HepG2 (cell line): ENCODE measurements around the gene PAIP1. TPM values are rescaled to one million over a fixed set of nuclear protein-coding genes. Genes with fewer than 3 reads are reported as not detected.
A peak's percentile ranks its signal among the peaks of the same experiment; 100 is the strongest.

Source experiments
- BORCS8-MEF2B ChIP-seq: sonication (generic); formaldehyde crosslinking; IDR thresholded peaks from 2 replicates; pipeline ENCODE4 v1.8.0; 2022; ENCODE audit warnings: mild to moderate bottlenecking, missing genetic modification reagents
- CHCHD3 ChIP-seq: sonication (generic); formaldehyde crosslinking; IDR thresholded peaks from 2 replicates; pipeline ENCODE4 v1.8.0; 2022; ENCODE audit warnings: mild to moderate bottlenecking, missing genetic modification reagents, moderate library complexity
- CHD4 ChIP-seq: fragments of 200-600 bp; sonication (generic); IDR thresholded peaks from 2 replicates; pipeline ENCODE4 v1.7.0; 2017; ENCODE audit warnings: mild to moderate bottlenecking, low read length, borderline replicate concordance
- GABPA ChIP-seq, 2 experiments: IDR thresholded peaks; 2 replicates each; pipeline ENCODE4 v1.6.1; 2011 to 2016; ENCODE audit warnings: low read depth in 2 of 2, low read length in 1 of 2, missing biosample characterization in 1 of 2, missing genetic modification characterization in 1 of 2
- GFI1 ChIP-seq: sonication (generic); formaldehyde crosslinking; IDR thresholded peaks from 2 replicates; pipeline ENCODE4 v1.5.0; 2020; ENCODE audit warnings: missing genetic modification reagents, mild to moderate bottlenecking, borderline replicate concordance
- GPN1 ChIP-seq: sonication (generic); formaldehyde crosslinking; IDR thresholded peaks from 2 replicates; pipeline ENCODE4 v1.5.1; 2020; ENCODE audit warnings: missing genetic modification reagents, borderline replicate concordance
- IKZF1 ChIP-seq: fragments of 450-650 bp; IDR thresholded peaks from 2 replicates; pipeline ENCODE4 v1.7.1; 2016
- LBX2 ChIP-seq: sonication (generic); formaldehyde crosslinking; IDR thresholded peaks from 2 replicates; pipeline ENCODE4 v1.5.0; 2020; ENCODE audit warnings: missing genetic modification reagents, mild to moderate bottlenecking, borderline replicate concordance
- MEF2D ChIP-seq: sonication (generic); formaldehyde crosslinking; IDR thresholded peaks from 2 replicates; pipeline ENCODE4 v1.5.1; 2020; ENCODE audit warnings: mild to moderate bottlenecking, missing genetic modification reagents
- MEIS1 ChIP-seq: sonication (generic); formaldehyde crosslinking; IDR thresholded peaks from 2 replicates; pipeline ENCODE4 v1.9.0; 2021; ENCODE audit warnings: mild to moderate bottlenecking, missing genetic modification reagents, moderate library complexity, borderline replicate concordance
- RNF219 ChIP-seq: sonication (generic); formaldehyde crosslinking; IDR thresholded peaks from 2 replicates; pipeline ENCODE4 v1.5.0; 2020; ENCODE audit warnings: mild to moderate bottlenecking, missing genetic modification reagents
- SOX13 ChIP-seq, 3 experiments: fragments of 450-650 bp in 1 of 3; sonication (generic) in 1 of 3; formaldehyde crosslinking in 1 of 3; IDR thresholded peaks in 2 of 3; conservative IDR thresholded peaks in 1 of 3; 2 replicates each; pipeline versions ENCODE4 v1.5.0 to v1.6.1; 2016 to 2020; ENCODE audit warnings: antibody characterized with exemption in 1 of 3, mild to moderate bottlenecking in 1 of 3, missing compliant biosample characterization in 1 of 3, missing genetic modification reagents in 1 of 3, moderate library complexity in 1 of 3
- TCF7L2 ChIP-seq: IDR thresholded peaks from 2 replicates; pipeline ENCODE4 v1.6.1; 2011; ENCODE audit warnings: mild to moderate bottlenecking, low read depth, low read length, moderate library complexity
- ZMYM2 ChIP-seq: sonication (generic); formaldehyde crosslinking; IDR thresholded peaks from 2 replicates; pipeline ENCODE4 v1.8.0; 2022; ENCODE audit warnings: mild to moderate bottlenecking, missing genetic modification reagents
- ZNF30 ChIP-seq: sonication (generic); formaldehyde crosslinking; IDR thresholded peaks from 2 replicates; pipeline ENCODE4 v1.5.0; 2020; ENCODE audit warnings: mild to moderate bottlenecking, missing genetic modification reagents
- ZNF558 ChIP-seq: sonication (generic); formaldehyde crosslinking; IDR thresholded peaks from 2 replicates; pipeline ENCODE4 v1.9.0; 2022; ENCODE audit warnings: mild to moderate bottlenecking, missing genetic modification reagents, borderline replicate concordance
- ZNF724P ChIP-seq: sonication (generic); formaldehyde crosslinking; IDR thresholded peaks from 2 replicates; pipeline ENCODE4 v1.8.0; 2022; ENCODE audit warnings: missing genetic modification reagents, borderline replicate concordance
- ZNF75D ChIP-seq: sonication (generic); formaldehyde crosslinking; IDR thresholded peaks from 2 replicates; pipeline ENCODE4 v1.8.1; 2023; ENCODE audit warnings: missing genetic modification reagents, mild to moderate bottlenecking, borderline replicate concordance
- polyA plus RNA-seq, 8 experiments: library from polyadenylated mRNA; depleted of rRNA in 3 of 8; stranded (reverse) in 7 of 8; unstranded in 1 of 8; fragments of >200 nt; fragmentation: Illumina TruSeq in 4 of 8; extraction: Trizol in 4 of 8; gene quantifications; 2 replicates each; pipeline versions ENCODE4 v1.2.1 to v1.2.3, GENCODE V29; 2011 to 2016; ENCODE audit warnings: low read depth in 4 of 8, missing spikeins in 1 of 8, mixed read lengths in 1 of 8; ENCODE audit not compliant: insufficient read depth in 1 of 8
- total RNA-seq, 5 experiments: library from RNA; depleted of rRNA; stranded (reverse); fragments of >200 nt; fragmentation: Illumina TruSeq; extraction: Trizol; gene quantifications; 2 replicates each; pipeline ENCODE4 v1.2.3, GENCODE V29; 2016; ENCODE audit warnings: low read depth in 1 of 5
- TF ChIP-seq, protein P1 (sequence below): sonication (generic); formaldehyde crosslinking; IDR thresholded peaks from 2 replicates; pipeline ENCODE4 v1.5.1; 2020; ENCODE audit warnings: missing genetic modification reagents, mild to moderate bottlenecking, borderline replicate concordance
- TF ChIP-seq, protein P2 (sequence below): sonication (generic); formaldehyde crosslinking; IDR thresholded peaks from 2 replicates; pipeline ENCODE4 v1.4.0; 2020; ENCODE audit warnings: missing genetic modification reagents, borderline replicate concordance

Gene PAIP1
- total and polyA plus RNA-seq, 2 of the 13 experiments (the other 11 are each of a cell fraction or from before 2014, with no cell fraction given) = 96.6 to 116 TPM

DNA sequence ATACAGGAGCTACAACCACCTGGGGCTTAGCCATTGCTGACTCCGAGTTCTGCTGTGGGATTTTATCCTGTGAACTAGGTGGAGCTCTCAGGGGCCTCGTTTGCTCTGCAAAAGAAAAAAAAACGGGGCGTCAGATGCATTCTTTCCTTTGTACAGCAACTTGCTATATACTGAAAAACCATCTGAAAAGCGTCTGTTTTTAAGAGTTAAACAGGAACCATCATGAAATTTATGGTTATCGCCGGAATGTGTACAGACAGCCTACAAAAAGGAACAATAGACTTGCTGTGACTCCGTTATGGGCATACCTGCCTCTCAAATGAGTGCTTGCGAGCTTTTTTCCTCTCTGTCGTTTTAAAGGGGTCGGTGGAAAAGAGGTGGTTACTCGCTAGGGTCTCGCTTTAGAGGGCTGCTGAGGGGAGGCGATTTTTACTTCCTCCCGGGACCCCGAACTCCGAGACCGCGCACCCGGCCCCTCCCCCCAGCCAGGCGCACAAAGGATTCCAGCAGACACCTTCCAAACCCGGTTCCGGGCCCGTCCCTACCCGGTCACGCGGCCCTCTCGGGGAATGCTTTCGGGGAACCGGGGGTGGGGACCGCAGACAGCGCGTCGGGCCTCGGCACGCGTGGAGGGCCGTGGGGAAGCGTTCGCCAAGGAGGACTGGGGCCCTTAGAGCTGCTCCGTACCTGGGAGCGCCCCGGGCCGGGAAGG lies 826 bp downstream of the PAIP1 start (continued):
- 0 out of 2 replicates have a peak, but pooled peaks have one; percentile 38 for TF ChIP-seq BORCS8-MEF2B (CRISPR knock-in tag)
- no peak for TF ChIP-seq GPN1 (CRISPR knock-in tag)
- no peak for TF ChIP-seq TCF7L2
- TF ChIP-seq IKZF1 = no peak
- TF ChIP-seq GABPA (IDR thresholded peaks at IDR 0.05; ENCODE audit: low read depth, low read length) = no peak
- no peak for TF ChIP-seq GABPA (CRISPR knock-in tag; IDR thresholded peaks at IDR 0.05; ENCODE audit: low read depth)
- no peak for TF ChIP-seq SOX13 (IDR thresholded peaks at IDR 0.05)
- no peak for TF ChIP-seq SOX13 (CRISPR knock-in tag; conservative IDR thresholded peaks at IDR 0.05 in 1 of 2, IDR thresholded peaks at IDR 0.05 in 1 of 2)
- TF ChIP-seq ZMYM2 (CRISPR knock-in tag) = no peak
- no peak for TF ChIP-seq ZNF724P
- no peak for TF ChIP-seq CHCHD3 (CRISPR knock-in tag)
- no peak for TF ChIP-seq MEF2D
- TF ChIP-seq MEIS1 (CRISPR knock-in tag) = no peak
- TF ChIP-seq LBX2 (CRISPR knock-in tag) = no peak
- no peak for TF ChIP-seq ZNF75D (CRISPR knock-in tag)
- TF ChIP-seq CHD4 = no peak
- TF ChIP-seq, protein P1, sequence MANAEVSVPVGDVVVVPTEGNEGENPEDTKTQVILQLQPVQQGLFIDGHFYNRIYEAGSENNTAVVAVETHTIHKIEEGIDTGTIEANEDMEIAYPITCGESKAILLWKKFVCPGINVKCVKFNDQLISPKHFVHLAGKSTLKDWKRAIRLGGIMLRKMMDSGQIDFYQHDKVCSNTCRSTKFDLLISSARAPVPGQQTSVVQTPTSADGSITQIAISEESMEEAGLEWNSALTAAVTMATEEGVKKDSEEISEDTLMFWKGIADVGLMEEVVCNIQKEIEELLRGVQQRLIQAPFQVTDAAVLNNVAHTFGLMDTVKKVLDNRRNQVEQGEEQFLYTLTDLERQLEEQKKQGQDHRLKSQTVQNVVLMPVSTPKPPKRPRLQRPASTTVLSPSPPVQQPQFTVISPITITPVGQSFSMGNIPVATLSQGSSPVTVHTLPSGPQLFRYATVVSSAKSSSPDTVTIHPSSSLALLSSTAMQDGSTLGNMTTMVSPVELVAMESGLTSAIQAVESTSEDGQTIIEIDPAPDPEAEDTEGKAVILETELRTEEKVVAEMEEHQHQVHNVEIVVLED (CRISPR knock-in tag) = no peak
- TF ChIP-seq ZNF30 (CRISPR knock-in tag) = peak; percentile 33; the same call in 1 of the 2 replicates
- TF ChIP-seq GFI1 (CRISPR knock-in tag) = no peak
- no peak for TF ChIP-seq ZNF558 (CRISPR knock-in tag)
- TF ChIP-seq, protein P2, sequence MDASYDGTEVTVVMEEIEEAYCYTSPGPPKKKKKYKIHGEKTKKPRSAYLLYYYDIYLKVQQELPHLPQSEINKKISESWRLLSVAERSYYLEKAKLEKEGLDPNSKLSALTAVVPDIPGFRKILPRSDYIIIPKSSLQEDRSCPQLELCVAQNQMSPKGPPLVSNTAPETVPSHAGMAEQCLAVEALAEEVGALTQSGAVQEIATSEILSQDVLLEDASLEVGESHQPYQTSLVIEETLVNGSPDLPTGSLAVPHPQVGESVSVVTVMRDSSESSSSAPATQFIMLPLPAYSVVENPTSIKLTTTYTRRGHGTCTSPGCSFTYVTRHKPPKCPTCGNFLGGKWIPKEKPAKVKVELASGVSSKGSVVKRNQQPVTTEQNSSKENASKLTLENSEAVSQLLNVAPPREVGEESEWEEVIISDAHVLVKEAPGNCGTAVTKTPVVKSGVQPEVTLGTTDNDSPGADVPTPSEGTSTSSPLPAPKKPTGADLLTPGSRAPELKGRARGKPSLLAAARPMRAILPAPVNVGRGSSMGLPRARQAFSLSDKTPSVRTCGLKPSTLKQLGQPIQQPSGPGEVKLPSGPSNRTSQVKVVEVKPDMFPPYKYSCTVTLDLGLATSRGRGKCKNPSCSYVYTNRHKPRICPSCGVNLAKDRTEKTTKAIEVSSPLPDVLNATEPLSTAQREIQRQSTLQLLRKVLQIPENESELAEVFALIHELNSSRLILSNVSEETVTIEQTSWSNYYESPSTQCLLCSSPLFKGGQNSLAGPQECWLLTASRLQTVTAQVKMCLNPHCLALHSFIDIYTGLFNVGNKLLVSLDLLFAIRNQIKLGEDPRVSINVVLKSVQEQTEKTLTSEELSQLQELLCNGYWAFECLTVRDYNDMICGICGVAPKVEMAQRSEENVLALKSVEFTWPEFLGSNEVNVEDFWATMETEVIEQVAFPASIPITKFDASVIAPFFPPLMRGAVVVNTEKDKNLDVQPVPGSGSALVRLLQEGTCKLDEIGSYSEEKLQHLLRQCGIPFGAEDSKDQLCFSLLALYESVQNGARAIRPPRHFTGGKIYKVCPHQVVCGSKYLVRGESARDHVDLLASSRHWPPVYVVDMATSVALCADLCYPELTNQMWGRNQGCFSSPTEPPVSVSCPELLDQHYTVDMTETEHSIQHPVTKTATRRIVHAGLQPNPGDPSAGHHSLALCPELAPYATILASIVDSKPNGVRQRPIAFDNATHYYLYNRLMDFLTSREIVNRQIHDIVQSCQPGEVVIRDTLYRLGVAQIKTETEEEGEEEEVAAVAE (CRISPR knock-in tag) = no peak
- TF ChIP-seq RNF219 (CRISPR knock-in tag) = no peak
